Subcutaneous abdominal adipose tissue (tissue), 5 donors: ENCODE data around the gene ILRUN.
A peak's percentile ranks its signal among the peaks of the same experiment; 100 is the strongest.

Experiments used
- H3K27ac ChIP-seq: one replicate; pipeline ENCODE4 v1.7.0; 2013; ENCODE audit warnings: low read depth, mild to moderate bottlenecking, inconsistent platforms, low read length, moderate library complexity
- H3K27me3 ChIP-seq, 5 donors: one replicate each; pipeline ENCODE4 v1.7.0; 2013; ENCODE audit warnings: low read length in 5 of 5, inconsistent platforms in 1 of 5; ENCODE audit not compliant: control insufficient read depth in 5 of 5, insufficient read depth in 4 of 5
- H3K36me3 ChIP-seq, 5 donors: one replicate each; pipeline ENCODE4 v1.7.0; 2013; ENCODE audit warnings: low read length in 5 of 5; ENCODE audit not compliant: control insufficient read depth in 5 of 5, insufficient read depth in 5 of 5
- H3K4me1 ChIP-seq, 5 donors: one replicate each; pipeline ENCODE4 v1.7.0; 2013; ENCODE audit warnings: low read length in 5 of 5, mild to moderate bottlenecking in 3 of 5, moderate library complexity in 1 of 5; ENCODE audit not compliant: control insufficient read depth in 5 of 5, insufficient read depth in 5 of 5
- H3K4me3 ChIP-seq, 5 donors: one replicate each; pipeline ENCODE4 v1.7.0; 2013; ENCODE audit warnings: low read length in 5 of 5, low read depth in 1 of 5
- H3K9ac ChIP-seq, 5 donors: one replicate each; pipeline ENCODE4 v1.7.0; 2013; ENCODE audit warnings: low read length in 5 of 5, mild to moderate bottlenecking in 4 of 5, moderate library complexity in 3 of 5
- H3K9me3 ChIP-seq, 5 donors: one replicate each; pipeline ENCODE4 v1.7.0; 2013; ENCODE audit warnings: low read length in 5 of 5; ENCODE audit not compliant: control insufficient read depth in 5 of 5
- donor health status: healthy.
- donor health status: healthy.
- donor health status: healthy.
- donor health status: healthy.
- donor health status: healthy.

The ILRUN gene

GRCh38 chr6:34697904-34698559, 1.5 kb upstream of the ILRUN start:
- Histone ChIP-seq H3K9ac (no peak overlapping the region), H3K4me1 (peaks cover 0 to 40% (median 33%) of the 10 kb centered on the region in 5 donors), H3K4me3 (no peak overlapping the region), H3K27me3 (no peaks in the 10 kb centered on the region), H3K36me3 (no peaks in the 10 kb centered on the region), H3K27ac (no peak overlapping the region), H3K9me3 (no peaks in the 10 kb centered on the region)

DNA sequence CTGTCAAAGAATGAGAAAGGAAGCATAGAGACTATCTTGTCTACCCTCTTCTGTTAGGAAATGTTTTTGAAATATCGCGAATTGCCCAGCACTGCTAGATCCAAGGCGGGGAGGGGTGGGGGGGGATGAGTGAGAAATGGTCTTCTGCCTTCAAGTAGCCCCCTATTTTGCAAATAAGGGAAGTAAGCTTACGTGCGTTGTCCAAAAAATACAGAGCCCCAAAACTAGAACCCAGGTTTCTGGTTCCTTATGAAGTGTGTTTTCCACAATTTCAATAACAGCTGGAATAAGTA, 923 bp upstream of the ILRUN start:
- peak overlapping the region in 1 of 5 donors; percentile 78 for H3K9ac ChIP-seq
- H3K9me3 ChIP-seq: no peaks in the 10 kb centered on the region
- H3K27me3 ChIP-seq: no peaks in the 10 kb centered on the region
- peak overlapping the region; percentile 75 to 96 (median 95) for H3K4me3 ChIP-seq
- no peak overlapping the region for H3K27ac ChIP-seq
- peaks cover 0 to 40% (median 37%) of the 10 kb centered on the region in 5 donors for H3K4me1 ChIP-seq
- H3K36me3 ChIP-seq: no peaks in the 10 kb centered on the region

DNA sequence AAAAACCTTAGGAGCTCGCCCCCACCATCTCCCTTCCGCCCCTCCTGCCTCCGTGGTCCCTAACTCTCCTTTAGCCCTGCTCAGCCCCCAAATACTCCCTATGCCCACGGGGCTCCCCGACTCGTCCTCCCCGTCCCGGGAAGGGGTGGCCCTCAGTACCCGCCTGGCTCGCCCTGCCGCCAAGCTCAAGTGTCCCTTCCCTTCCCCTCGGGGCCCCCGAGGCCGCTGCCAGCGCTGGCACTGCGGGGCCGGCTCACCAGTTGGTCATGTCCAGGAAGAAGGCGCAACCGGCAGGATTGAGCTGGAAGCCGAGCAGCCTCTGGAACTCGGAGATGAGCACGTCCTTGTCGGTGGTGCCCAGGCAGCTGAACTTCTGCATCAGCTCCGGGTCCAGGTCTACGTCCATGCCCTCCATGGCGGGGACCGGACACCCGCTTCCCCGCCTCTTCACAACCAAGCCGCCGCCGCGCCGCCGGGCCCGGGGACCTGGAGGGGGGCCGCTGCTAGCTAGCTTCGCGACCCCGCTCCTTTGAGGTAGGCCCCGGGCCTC, 303 bp downstream of the ILRUN start:
- peak overlapping the region; percentile 99 for H3K27ac ChIP-seq
- H3K9ac ChIP-seq: peak overlapping the region; percentile 85 to 98 (median 96)
- H3K36me3 ChIP-seq: no peaks in the 10 kb centered on the region
- H3K27me3 ChIP-seq: no peaks in the 10 kb centered on the region
- H3K9me3 ChIP-seq: no peaks in the 10 kb centered on the region
- peaks cover 0 to 45% (median 40%) of the 10 kb centered on the region in 5 donors for H3K4me1 ChIP-seq
- peak overlapping the region; percentile 69 to 96 (median 92) for H3K4me3 ChIP-seq

DNA sequence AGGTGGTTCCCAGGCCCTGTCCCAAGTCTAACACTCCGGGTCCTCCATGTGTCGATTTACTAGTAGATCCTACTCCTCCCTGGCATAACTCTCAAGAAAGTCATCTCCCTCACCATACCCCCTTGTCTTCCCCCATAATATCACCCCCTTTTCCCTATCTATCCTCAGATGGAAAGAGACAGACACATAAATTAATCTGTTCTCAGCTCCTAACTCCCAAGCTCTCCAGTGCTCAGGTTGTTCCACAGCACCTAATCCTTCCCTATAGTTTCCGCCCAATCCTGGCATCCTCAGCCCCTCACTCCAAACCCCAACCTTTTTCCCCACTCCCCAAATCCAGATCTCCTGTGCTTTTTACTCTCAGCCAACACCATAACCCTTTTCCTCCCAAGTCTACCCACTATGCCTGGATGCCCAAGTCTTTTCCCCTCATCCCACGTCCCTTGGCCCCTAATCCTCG, 808 bp downstream of the ILRUN start:
- peak overlapping the region; percentile 85 to 98 (median 96) for H3K9ac ChIP-seq
- peak overlapping the region; percentile 69 to 96 (median 92) for H3K4me3 ChIP-seq
- no peaks in the 10 kb centered on the region for H3K9me3 ChIP-seq
- H3K27me3 ChIP-seq: no peaks in the 10 kb centered on the region
- peak overlapping the region; percentile 99 for H3K27ac ChIP-seq
- no peaks in the 10 kb centered on the region for H3K36me3 ChIP-seq
- peaks cover 0 to 45% (median 40%) of the 10 kb centered on the region in 5 donors for H3K4me1 ChIP-seq

DNA sequence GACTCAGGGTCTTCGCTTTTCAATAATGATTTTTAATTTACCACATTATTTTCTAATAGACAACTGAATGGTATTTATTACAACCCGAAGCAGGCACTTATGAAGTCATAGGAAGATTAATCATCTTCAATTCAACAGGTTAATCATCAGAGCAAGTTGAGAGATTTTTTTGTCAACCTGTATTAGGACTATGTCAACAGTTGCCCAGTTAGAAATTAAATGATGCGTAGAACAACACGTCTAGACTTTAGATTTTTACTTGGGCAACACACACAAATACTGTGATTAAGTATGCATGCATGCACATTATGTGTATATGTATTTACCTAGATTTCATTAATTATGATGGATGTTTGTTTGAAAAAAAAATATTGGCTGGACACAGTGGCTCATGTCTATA, 4.3 kb downstream of the ILRUN start:
- Histone ChIP-seq H3K4me3 (no peak overlapping the region), H3K4me1 (peaks cover 0 to 60% (median 40%) of the 10 kb centered on the region in 5 donors), H3K36me3 (no peaks in the 10 kb centered on the region), H3K27me3 (no peaks in the 10 kb centered on the region), H3K27ac (no peak overlapping the region), H3K9me3 (no peaks in the 10 kb centered on the region), H3K9ac (no peak overlapping the region)

DNA sequence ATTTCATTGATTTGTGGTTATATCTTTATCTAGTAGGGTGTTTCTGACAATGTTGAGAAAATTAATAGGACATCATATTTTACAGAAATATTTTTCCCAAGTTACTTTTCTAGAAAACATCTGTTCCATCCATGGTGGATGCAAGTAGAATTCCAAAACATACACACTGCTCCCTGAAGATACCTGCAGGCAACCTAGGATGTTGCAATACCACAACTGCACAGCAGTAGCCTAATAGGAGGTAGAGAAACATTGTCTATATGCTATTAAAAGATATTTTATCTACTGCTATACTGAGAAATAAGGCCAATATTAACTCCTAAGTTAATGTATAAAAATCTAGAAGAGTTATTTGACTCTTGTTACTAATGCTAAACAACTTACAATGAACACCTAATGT, 6.8 kb downstream of the ILRUN start:
- peaks cover 0 to 46% (median 20%) of the 10 kb centered on the region in 5 donors for H3K4me1 ChIP-seq

DNA sequence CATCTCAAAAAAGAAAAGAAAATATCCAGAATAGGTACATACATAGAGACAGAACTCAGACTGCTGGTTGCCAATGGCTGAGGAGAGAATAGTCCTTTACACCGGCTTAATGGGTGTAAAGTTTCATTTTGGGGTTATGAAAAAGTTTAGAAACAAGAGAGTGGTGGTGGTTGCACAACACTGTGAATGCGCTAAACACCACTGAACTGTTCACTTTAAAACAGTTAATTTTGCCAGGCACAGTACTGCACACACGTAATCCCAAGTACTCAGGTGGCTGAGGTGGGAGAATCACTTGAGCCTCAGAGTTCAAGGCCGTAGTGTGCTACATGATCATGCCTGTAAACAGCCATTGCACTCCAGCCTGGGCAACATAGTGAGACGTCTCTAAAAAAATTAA, 7.6 kb downstream of the ILRUN start:
- peaks cover 0 to 43% (median 12%) of the 10 kb centered on the region in 5 donors for H3K4me1 ChIP-seq
- H3K27me3 ChIP-seq: no peaks in the 10 kb centered on the region
- H3K9me3 ChIP-seq: no peaks in the 10 kb centered on the region
- H3K4me3 ChIP-seq: no peak overlapping the region
- H3K36me3 ChIP-seq: no peaks in the 10 kb centered on the region
- no peak overlapping the region for H3K9ac ChIP-seq
- no peak overlapping the region for H3K27ac ChIP-seq

More for the DNA sequence above, 6.8 kb downstream of the ILRUN start:
- no peak overlapping the region for H3K4me3 ChIP-seq
- H3K9ac ChIP-seq: no peak overlapping the region
- H3K9me3 ChIP-seq: no peaks in the 10 kb centered on the region
- H3K27me3 ChIP-seq: no peaks in the 10 kb centered on the region
- no peaks in the 10 kb centered on the region for H3K36me3 ChIP-seq
- no peak overlapping the region for H3K27ac ChIP-seq

DNA sequence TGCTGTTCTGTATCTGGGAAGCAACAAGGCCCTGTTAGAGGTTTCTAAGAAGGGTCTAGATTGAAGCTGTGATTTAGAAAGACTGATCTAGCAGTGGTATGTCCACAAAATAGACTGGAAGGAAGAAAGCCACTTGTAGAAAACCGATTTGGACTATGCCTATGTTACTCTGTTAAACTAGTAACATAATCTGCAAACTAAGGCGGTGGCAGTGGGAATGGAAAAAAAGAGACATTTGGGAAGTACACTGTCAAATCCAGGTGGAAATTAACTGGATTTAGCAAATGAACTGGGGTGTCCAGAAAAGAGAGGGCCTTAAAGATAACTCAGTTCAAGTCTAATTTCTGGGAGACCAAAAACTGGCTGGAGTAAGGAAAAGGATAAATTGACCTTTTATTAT, 11.6 kb downstream of the ILRUN start:
- no peaks in the 10 kb centered on the region for H3K36me3 ChIP-seq
- no peaks in the 10 kb centered on the region for H3K27me3 ChIP-seq

DNA sequence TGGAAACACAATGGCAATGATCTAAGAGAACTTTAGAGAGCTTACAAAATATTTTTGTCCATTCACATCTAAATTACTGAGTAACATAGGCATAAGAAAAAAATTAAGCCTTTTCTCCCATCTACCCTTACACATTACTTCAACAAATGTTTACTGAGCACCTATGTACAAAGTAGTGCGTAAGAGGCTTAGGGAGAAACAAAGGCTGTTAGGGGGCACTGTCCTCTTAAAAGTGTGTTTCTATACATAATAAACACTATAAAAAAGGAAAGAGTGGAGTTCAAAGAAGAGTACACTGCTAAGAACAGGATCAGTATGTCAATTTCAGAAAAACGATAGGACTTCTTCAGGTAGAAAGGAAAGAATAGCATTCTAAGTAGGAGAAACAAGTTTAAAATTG, 12.2 kb downstream of the ILRUN start:
- no peak overlapping the region for H3K9ac ChIP-seq
- H3K27me3 ChIP-seq: no peaks in the 10 kb centered on the region
- H3K27ac ChIP-seq: no peak overlapping the region
- H3K4me3 ChIP-seq: no peak overlapping the region
- H3K36me3 ChIP-seq: no peaks in the 10 kb centered on the region
- H3K9me3 ChIP-seq: no peaks in the 10 kb centered on the region
- H3K4me1 ChIP-seq: peaks cover 2 to 29% (median 14%) of the 10 kb centered on the region in 5 donors

More for the DNA sequence above, 11.6 kb downstream of the ILRUN start:
- Histone ChIP-seq H3K27ac (no peak overlapping the region), H3K4me1 (peaks cover 2 to 27% (median 11%) of the 10 kb centered on the region in 5 donors), H3K9ac (peak overlapping the region in 1 of 5 donors; percentile 40), H3K9me3 (no peaks in the 10 kb centered on the region), H3K4me3 (no peak overlapping the region)

DNA sequence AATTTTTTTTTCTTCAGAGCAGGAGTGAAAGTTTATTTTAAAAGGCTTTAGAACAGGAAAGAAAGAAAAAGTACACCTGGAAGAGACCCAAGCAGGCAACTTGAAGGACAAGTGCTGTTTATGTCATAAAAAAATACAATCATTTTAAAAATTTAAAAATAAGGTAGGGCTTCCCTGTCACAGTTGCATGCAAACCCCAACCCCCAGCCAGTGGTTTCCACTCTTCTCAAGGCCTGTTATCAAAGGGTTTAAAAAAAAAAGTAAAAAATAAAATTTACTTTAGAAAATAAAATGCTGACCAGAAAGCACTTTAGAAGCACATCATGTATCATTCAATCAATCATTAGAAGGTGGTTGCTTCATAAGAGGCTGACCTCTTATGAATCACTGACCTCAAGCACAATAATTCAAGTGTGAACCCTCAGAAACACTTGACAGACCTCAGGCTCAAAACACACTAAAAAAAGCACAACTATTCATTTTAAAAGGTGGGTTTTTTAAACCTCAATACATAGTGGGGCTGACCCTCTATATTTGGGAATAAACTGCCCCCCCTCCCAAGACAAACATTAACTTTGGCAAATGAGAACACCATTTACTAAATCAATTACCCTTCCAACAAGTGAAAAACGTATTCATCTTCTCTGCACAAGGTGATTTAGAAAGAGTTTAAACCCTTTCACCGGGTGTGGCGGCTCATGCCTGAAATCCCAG, 15.6 kb downstream of the ILRUN start:
- H3K9ac ChIP-seq: no peak overlapping the region
- no peaks in the 10 kb centered on the region for H3K9me3 ChIP-seq
- H3K4me1 ChIP-seq: peaks cover 2 to 21% (median 12%) of the 10 kb centered on the region in 5 donors
- no peaks in the 10 kb centered on the region for H3K36me3 ChIP-seq
- no peaks in the 10 kb centered on the region for H3K27me3 ChIP-seq
- no peak overlapping the region for H3K4me3 ChIP-seq
- H3K27ac ChIP-seq: peak overlapping the region; percentile 61
